HG02763 (cell line): ENCODE measurements around the gene OR2H1.
"Not testable (repeated sequence)": the region's sequence is repeated elsewhere in the genome, so short reads cannot be mapped to it uniquely, and the experiment has no call there.

Experiments used
- ATAC-seq: cut with Tn5 transposase; IDR thresholded peaks from one replicate; pipeline ENCODE4 v1.9.1; 2021; ENCODE audit warnings: mild to moderate bottlenecking, moderate library complexity; ENCODE audit not compliant: unreplicated experiment

OR2H1 gene

GRCh38 chr6:29456971-29457370, at the start of gene OR2H1, which contains the start of gene OR11A1:
Gene OR2H1, plus strand, starts transcription at chr6:29457155. Its CDS starts 4,615 bp downstream, at chr6:29461770.
Gene OR11A1, minus strand, starts transcription at chr6:29457071. Its CDS starts 29,430 bp downstream, at chr6:29427641.
- ATAC-seq: no peak

- ATAC-seq: no peak
These were observed 42.4 kb upstream of the OR2H1 start, which contains the start of gene OR12D1 for GRCh38 chr6:29414588-29414987. Gene OR12D1, plus strand, starts transcription at chr6:29414928.

- ATAC-seq: no peak
These were observed 37.4 kb upstream of the OR2H1 start for GRCh38 chr6:29419516-29419915.

- ATAC-seq: no peak
These were observed 32.8 kb upstream of the OR2H1 start for GRCh38 chr6:29424168-29424567.

GRCh38 chr6:29424575-29424974, 32.4 kb upstream of the OR2H1 start:
- ATAC-seq: no peak

- ATAC-seq: no peak
These were observed 31.9 kb upstream of the OR2H1 start for GRCh38 chr6:29425075-29425474.

- no peak for ATAC-seq
These were observed 30.3 kb upstream of the OR2H1 start for GRCh38 chr6:29426654-29427053.

- ATAC-seq: not testable (repeated sequence)
These were observed 20.2 kb upstream of the OR2H1 start for GRCh38 chr6:29436730-29437129.

- ATAC-seq: no peak
These were observed 17.9 kb upstream of the OR2H1 start, which contains the start of gene OR10C1 for GRCh38 chr6:29439006-29439405. Gene OR10C1, plus strand, starts transcription at chr6:29439306. Its CDS starts 710 bp downstream, at chr6:29440016.

- ATAC-seq: no peak
These were observed 14.2 kb upstream of the OR2H1 start for GRCh38 chr6:29442719-29443118.

GRCh38 chr6:29444031-29444430, 12.9 kb upstream of the OR2H1 start:
- ATAC-seq: not testable (repeated sequence)

- no peak for ATAC-seq
These were observed 9.3 kb upstream of the OR2H1 start for GRCh38 chr6:29447670-29448069.

- no peak for ATAC-seq
These were observed 5.3 kb upstream of the OR2H1 start for GRCh38 chr6:29451471-29452193.

- no peak for ATAC-seq
These were observed 4.3 kb downstream of the OR2H1 start for GRCh38 chr6:29461021-29461814.

- ATAC-seq: no peak
These were observed 5.1 kb downstream of the OR2H1 start for GRCh38 chr6:29462022-29462421.

GRCh38 chr6:29465279-29465678, 8.3 kb downstream of the OR2H1 start:
- no peak for ATAC-seq

GRCh38 chr6:29465801-29466200, 8.8 kb downstream of the OR2H1 start:
- no peak for ATAC-seq

- ATAC-seq: no peak
These were observed 9.3 kb downstream of the OR2H1 start for GRCh38 chr6:29466241-29466640.

GRCh38 chr6:29474996-29475395, 18.0 kb downstream of the OR2H1 start:
- ATAC-seq: no peak

GRCh38 chr6:29477923-29478450, 21.0 kb downstream of the OR2H1 start:
- ATAC-seq: no peak

GRCh38 chr6:29478740-29479139, 21.8 kb downstream of the OR2H1 start:
- ATAC-seq: no peak

- no peak for ATAC-seq
These were observed 22.6 kb downstream of the OR2H1 start for GRCh38 chr6:29479560-29479959.
